ENCODE data around the gene YY2.
"Not testable (repeated sequence)": the region's sequence is repeated elsewhere in the genome, so short reads cannot be mapped to it uniquely, and the experiment has no call there.

YY2 gene

GRCh38 chrX:21873063-21873775, 17.4 kb downstream of the YY2 start:
- DNase-seq (ENCODE audit: low read depth) = no peak
- H3K4me3 ChIP-seq (ENCODE audit: low read length) = no peak overlapping the region
- no peak for TF ChIP-seq CTCF (conservative IDR thresholded peaks at IDR 0.05; ENCODE audit: low read depth, low read length)

DNA sequence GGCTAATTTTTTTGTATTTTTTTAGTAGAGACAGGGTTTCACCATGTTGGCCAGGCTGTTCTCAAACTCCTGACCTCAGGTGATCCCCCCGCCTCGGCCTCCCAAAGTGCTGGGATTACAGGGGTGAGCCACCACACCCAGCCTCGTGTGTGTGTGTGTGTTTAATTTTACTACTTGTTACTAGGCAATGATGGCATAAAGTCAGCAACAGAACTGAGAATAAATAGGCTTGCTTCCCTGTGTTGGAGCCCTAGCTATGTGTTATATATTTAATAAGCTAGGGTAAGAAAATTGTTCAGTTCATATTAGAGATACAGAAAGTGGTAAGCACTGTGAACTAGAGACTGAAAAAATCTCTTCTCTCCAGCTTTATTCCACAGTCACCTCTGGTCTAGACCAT, 18.4 kb downstream of the YY2 start:
- DNase-seq (ENCODE audit: low read depth) = not testable (repeated sequence)

DNA sequence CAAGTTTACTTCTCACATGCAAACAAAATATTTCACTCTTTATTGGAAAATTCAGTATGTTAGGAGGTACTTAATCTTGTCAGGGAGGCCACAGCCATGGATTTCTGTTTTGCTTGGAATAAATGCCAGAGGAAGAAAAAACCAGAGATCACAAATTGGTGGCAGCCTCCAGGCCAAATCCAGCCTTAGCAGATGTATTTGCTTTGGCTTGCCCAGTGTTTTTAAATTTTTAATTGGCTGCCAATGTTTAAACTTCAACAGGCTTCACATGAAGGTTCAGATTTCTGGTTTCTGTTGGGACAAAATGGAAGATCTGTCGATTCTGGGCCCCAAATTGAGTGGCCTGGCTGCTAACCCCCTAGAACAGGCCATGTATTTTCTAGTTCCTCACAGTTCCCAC, 19.2 kb downstream of the YY2 start:
- DNase-seq (ENCODE audit: low read depth) = no peak
- TF ChIP-seq CTCF (conservative IDR thresholded peaks at IDR 0.05; ENCODE audit: low read depth, low read length) = no peak
- no peak overlapping the region for H3K4me3 ChIP-seq (ENCODE audit: low read length)

More for the DNA sequence above, 18.4 kb downstream of the YY2 start:
- H3K4me3 ChIP-seq (ENCODE audit: low read length) = not testable (repeated sequence)

DNA sequence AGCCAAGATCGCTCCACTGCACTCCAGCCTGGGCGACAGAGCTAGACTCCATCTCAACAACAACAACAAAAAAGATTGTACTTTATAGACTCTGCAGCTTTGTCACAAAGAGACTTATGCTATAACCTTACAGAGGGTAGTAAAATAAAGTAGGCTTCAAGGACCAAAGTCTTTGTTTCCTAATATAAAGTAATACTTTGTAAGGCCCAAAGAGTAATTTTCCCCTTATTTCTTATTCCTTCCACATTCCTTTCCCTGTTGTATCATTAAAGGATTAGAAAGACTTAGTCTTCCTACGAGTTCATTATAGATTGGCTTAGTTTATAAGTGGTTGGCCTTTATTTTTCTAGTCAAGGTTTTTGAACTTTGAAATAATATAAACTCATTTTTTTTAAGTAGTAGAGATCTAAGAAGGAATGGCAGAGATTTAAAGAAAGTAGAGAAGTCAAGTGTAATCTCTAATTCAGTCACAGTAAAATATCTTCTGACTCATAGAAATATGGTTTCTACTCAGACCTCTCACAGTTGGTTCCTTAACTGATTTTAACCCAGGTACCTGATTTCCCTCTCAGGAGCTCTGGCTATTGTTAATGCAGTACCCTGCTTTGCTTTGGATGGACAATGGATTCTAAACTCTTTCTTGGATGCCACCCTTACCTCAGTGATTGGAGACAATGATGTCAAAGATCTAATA, 26.2 kb downstream of the YY2 start:
- DNase-seq (ENCODE audit: low read depth) = peak; percentile 13
- H3K4me3 ChIP-seq (ENCODE audit: low read length) = no peak overlapping the region
- TF ChIP-seq CTCF (conservative IDR thresholded peaks at IDR 0.05; ENCODE audit: low read depth, low read length) = no peak

DNA sequence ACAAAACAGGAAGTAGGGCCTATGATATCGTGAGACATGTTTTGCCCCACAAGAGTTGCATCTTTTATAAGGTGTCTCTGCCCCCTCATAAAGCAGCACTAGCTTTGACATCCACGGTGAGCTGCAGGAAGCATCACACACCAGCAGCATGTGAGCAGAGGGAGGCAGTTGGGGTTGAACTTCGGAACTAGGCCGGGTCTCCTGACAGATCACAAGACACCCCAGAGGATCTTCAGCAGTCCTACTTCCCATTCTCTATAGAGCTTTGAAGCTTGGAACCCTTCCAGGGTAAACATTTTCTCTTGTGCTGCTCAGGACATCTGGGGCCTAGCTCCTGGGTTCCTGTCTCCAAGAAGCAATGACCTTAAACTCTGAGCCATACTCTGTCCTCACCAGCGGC, 27.5 kb downstream of the YY2 start:
- no peak overlapping the region for H3K4me3 ChIP-seq (ENCODE audit: low read length)
- DNase-seq (ENCODE audit: low read depth) = no peak
- TF ChIP-seq CTCF (conservative IDR thresholded peaks at IDR 0.05; ENCODE audit: low read depth, low read length) = no peak

DNA sequence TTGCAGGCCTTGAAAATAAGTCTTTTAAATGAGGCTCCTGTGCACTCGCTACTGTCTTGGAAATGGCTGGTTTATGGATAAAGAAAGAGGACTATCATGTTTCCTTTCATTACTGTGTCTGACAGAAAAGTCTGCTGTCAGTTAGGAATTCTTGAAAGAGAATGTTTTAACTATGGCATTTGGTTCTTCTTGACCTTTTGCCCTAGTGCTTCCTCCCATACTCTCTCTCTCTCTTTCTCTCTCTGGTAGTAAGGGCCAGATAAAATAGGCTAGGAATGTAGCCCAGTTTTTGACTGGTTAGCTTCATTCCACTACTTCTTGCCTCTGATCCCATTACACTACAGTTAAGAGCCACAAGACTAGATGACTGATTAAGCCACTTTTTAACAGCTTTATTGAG, 29.8 kb downstream of the YY2 start:
- TF ChIP-seq CTCF (conservative IDR thresholded peaks at IDR 0.05; ENCODE audit: low read depth, low read length) = no peak

DNA sequence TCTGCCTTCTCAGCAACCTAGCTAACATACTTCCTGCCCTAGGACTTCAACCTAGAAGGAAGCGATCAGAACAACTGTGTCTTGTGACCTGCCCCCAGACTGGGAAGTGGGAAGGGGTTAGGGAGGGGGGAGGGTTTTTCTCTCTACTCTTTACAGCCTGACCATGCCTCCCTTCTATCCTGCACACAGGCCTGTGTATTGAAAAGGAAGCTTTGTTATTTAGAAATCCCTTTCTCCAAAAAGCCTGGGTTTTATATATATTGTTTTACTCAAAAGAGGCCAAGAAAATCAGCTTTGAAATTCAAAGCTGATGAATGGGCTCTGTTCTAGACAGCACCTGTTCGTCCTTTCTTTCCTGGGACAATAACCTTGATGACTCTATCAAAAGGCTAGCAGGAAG, 49.5 kb downstream of the YY2 start:
- no peak for DNase-seq (ENCODE audit: low read depth)
- no peak overlapping the region for H3K4me3 ChIP-seq (ENCODE audit: low read length)
- no peak for TF ChIP-seq CTCF (conservative IDR thresholded peaks at IDR 0.05; ENCODE audit: low read depth, low read length)

More for the DNA sequence above, 29.8 kb downstream of the YY2 start:
- DNase-seq (ENCODE audit: low read depth) = no peak
- H3K4me3 ChIP-seq (ENCODE audit: low read length) = no peak overlapping the region

Measured in retinal pigment epithelial cell (primary cell).